HepG2 (cell line): Measurements from ENCODE around the gene MYOCOS. TPM values are rescaled to one million over a fixed set of nuclear protein-coding genes. Genes with fewer than 3 reads are reported as not detected.

Experiments
- ATAC-seq: fragments of 200-7000 bp; cut with Tn5 transposase; 3 replicates; pipeline ENCODE4 v1.9.1; 2020; ENCODE audit warnings: mild to moderate bottlenecking, moderate library complexity
- BruUV-seq: library from RNA; stranded (reverse); fragments of 400-500 nt; replicated peaks from 2 replicates; lab custom pipeline; 2021; lab: Mats Ljungman, UMichigan
- CTCF ChIA-PET: fragments of 300-600 bp; formaldehyde crosslinking; extraction: SDS; loops from one replicate; lab custom pipeline; 2021; ENCODE audit warnings: low total read pairs, inconsistent platforms, low intra/inter-chr PET ratio; lab: Yijun Ruan, JAX
- POLR2A ChIA-PET: fragments of 350-600 bp; sonication (Branson Sonifier 250); formaldehyde crosslinking; loops from one replicate; lab custom pipeline; 2020; ENCODE audit warnings: antibody characterized with exemption, inconsistent platforms; lab: Yijun Ruan, JAX
- DNase-seq: peaks from one replicate; pipeline ENCODE4 v3.0.0-alpha.2; 2015; ENCODE audit warnings: low spot score
- FAIRE-seq: peaks from 3 replicates; lab custom pipeline; 2011; peaks lifted over from hg19 to GRCh38; lab: Jason Lieb, UNC
- H2AFZ ChIP-seq: one replicate; pipeline ENCODE4 v1.6.1; 2011; ENCODE audit warnings: low read length, inconsistent platforms
- H3K27ac ChIP-seq: fragments of 300-600 bp; 3 replicates; pipeline ENCODE4 v1.8.0; 2011; ENCODE audit warnings: mixed run types, mild to moderate bottlenecking, mixed read lengths, low read length, inconsistent platforms; ENCODE audit not compliant: insufficient read depth; ENCODE audit errors: extremely low read length
- H3K27me3 ChIP-seq, 2 experiments: fragments of 200-600 bp in 1 of 2; 2 replicates in 1 of 2; 3 replicates in 1 of 2; pipeline versions ENCODE4 v1.6.0 to v1.8.0; 2011; ENCODE audit warnings: low read length in 2 of 2, mild to moderate bottlenecking in 2 of 2, moderate library complexity in 2 of 2, inconsistent platforms in 1 of 2; ENCODE audit not compliant: insufficient read depth in 2 of 2, control insufficient read depth in 1 of 2
- H3K36me3 ChIP-seq, 2 experiments: fragments of 200-600 bp in 1 of 2; replicated peaks in 1 of 2; 2 replicates in 1 of 2; 3 replicates in 1 of 2; pipeline versions ENCODE4 v1.5.1 to v1.8.0; 2011; ENCODE audit warnings: low read length in 2 of 2, inconsistent platforms in 1 of 2; ENCODE audit not compliant: insufficient read depth in 2 of 2, control insufficient read depth in 1 of 2
- H3K4me1 ChIP-seq: 2 replicates; pipeline ENCODE4 v1.5.1; 2012; ENCODE audit warnings: low read length, inconsistent platforms; ENCODE audit not compliant: insufficient read depth
- H3K4me2 ChIP-seq: 2 replicates; pipeline ENCODE4 v1.6.0; 2011; ENCODE audit warnings: low read depth, low read length, inconsistent platforms
- H3K4me3 ChIP-seq, 3 experiments: fragments of 200-600 bp in 1 of 3; sonication (generic), shearing (Covaris generic) in 1 of 3; replicated peaks in 1 of 3; 2 replicates each; pipeline ENCODE4 v1.5.1; 2011 to 2016; ENCODE audit warnings: low read length in 3 of 3, inconsistent platforms in 2 of 3, low read depth in 2 of 3, mild to moderate bottlenecking in 2 of 3, control low read depth in 1 of 3, mixed read lengths in 1 of 3; ENCODE audit not compliant: insufficient read depth in 1 of 3
- H3K79me2 ChIP-seq: one replicate; pipeline ENCODE4 v1.6.1; 2011; ENCODE audit warnings: low read length, inconsistent platforms; ENCODE audit not compliant: insufficient read depth
- H3K9ac ChIP-seq: 2 replicates; pipeline ENCODE4 v1.6.0; 2011; ENCODE audit warnings: mild to moderate bottlenecking, low read depth, low read length, inconsistent platforms; ENCODE audit not compliant: insufficient read depth
- H3K9me3 ChIP-seq: 2 replicates; pipeline ENCODE4 v1.5.1; 2012; ENCODE audit warnings: mild to moderate bottlenecking, low read length
- H4K20me1 ChIP-seq: 2 replicates; pipeline ENCODE4 v1.6.0; 2011; ENCODE audit warnings: inconsistent platforms, mild to moderate bottlenecking, low read length, moderate library complexity; ENCODE audit not compliant: insufficient read depth
- EHMT2 ChIP-seq: fragments of 200-600 bp; sonication (generic); IDR thresholded peaks from 2 replicates; pipeline ENCODE4 v1.7.0; 2017; ENCODE audit warnings: antibody characterized with exemption, low read depth, low read length, borderline replicate concordance
- GABPB1 ChIP-seq: IDR thresholded peaks from 2 replicates; pipeline ENCODE4 v1.6.1; 2016; ENCODE audit warnings: mild to moderate bottlenecking, missing genetic modification reagents, moderate library complexity, missing compliant biosample characterization
- HMGA1 ChIP-seq: sonication (generic); formaldehyde crosslinking; conservative IDR thresholded peaks from 2 replicates; pipeline ENCODE4 v1.4.0; 2020; ENCODE audit warnings: missing genetic modification reagents
- KDM2A ChIP-seq: sonication (generic); formaldehyde crosslinking; IDR thresholded peaks from 2 replicates; pipeline ENCODE4 v1.4.0; 2020; ENCODE audit warnings: low read depth, missing genetic modification reagents, borderline replicate concordance
- MATR3 ChIP-seq: sonication (generic); formaldehyde crosslinking; IDR thresholded peaks from 2 replicates; pipeline ENCODE4 v1.4.0; 2020; ENCODE audit warnings: missing genetic modification reagents
- REL ChIP-seq: sonication (generic); formaldehyde crosslinking; conservative IDR thresholded peaks from 2 replicates; pipeline ENCODE4 v1.8.0; 2022; ENCODE audit warnings: mild to moderate bottlenecking, missing genetic modification reagents, moderate library complexity
- SAP130 ChIP-seq: IDR thresholded peaks from 2 replicates; pipeline ENCODE4 v1.6.1; 2016; ENCODE audit warnings: low read depth
- TEAD2 ChIP-seq: sonication (generic); formaldehyde crosslinking; IDR thresholded peaks from 2 replicates; pipeline ENCODE4 v1.9.0; 2021; ENCODE audit warnings: missing genetic modification reagents
- UBTF ChIP-seq: sonication (generic); formaldehyde crosslinking; IDR thresholded peaks from 2 replicates; pipeline ENCODE4 v1.4.0; 2020; ENCODE audit warnings: mild to moderate bottlenecking, missing genetic modification reagents
- ZBTB21 ChIP-seq: sonication (generic); formaldehyde crosslinking; IDR thresholded peaks from 2 replicates; pipeline ENCODE4 v1.4.0; 2020; ENCODE audit warnings: missing genetic modification reagents
- ZNF563 ChIP-seq: sonication (generic); formaldehyde crosslinking; IDR thresholded peaks from 2 replicates; pipeline ENCODE4 v1.8.0; 2022; ENCODE audit warnings: mild to moderate bottlenecking, moderate library complexity, missing genetic modification reagents
- ZNF609 ChIP-seq: sonication (generic); formaldehyde crosslinking; IDR thresholded peaks from 2 replicates; pipeline ENCODE4 v1.4.0; 2020; ENCODE audit warnings: mild to moderate bottlenecking, missing genetic modification reagents, borderline replicate concordance
- ZNF713 ChIP-seq: sonication (generic); formaldehyde crosslinking; IDR thresholded peaks from 2 replicates; pipeline ENCODE4 v1.4.0; 2020; ENCODE audit warnings: mild to moderate bottlenecking, missing genetic modification reagents
- WGBS: methylation state at CpG from one replicate; pipeline ENCODE4 v1.1.6; 2017; ENCODE audit warnings: low lambda C conversion rate; 5-methylcytosine and 5-hydroxymethylcytosine counted together
- in situ Hi-C: cut with HindIII; loops from 2 replicates; pipeline ENCODE4 v1.10.0; 2017; ENCODE audit warnings: low pct_unique_long_range_greater_than_20kb; ENCODE audit not compliant: extremely low pct_ligation_motif_present
- intact Hi-C: fragments of 100-400 bp; cut with micrococcal nuclease; formaldehyde crosslinking; loops from one replicate; pipeline ENCODE4 v1.10.0; 2022; ENCODE audit not compliant: unreplicated experiment
- polyA plus RNA-seq, 8 experiments: library from polyadenylated mRNA; depleted of rRNA in 3 of 8; stranded (reverse) in 7 of 8; unstranded in 1 of 8; fragments of >200 nt; fragmentation: Illumina TruSeq in 4 of 8; extraction: Trizol in 4 of 8; gene quantifications; 2 replicates each; pipeline versions ENCODE4 v1.2.1 to v1.2.3, GENCODE V29; 2011 to 2016; ENCODE audit warnings: low read depth in 4 of 8, missing spikeins in 1 of 8, mixed read lengths in 1 of 8; ENCODE audit not compliant: insufficient read depth in 1 of 8
- total RNA-seq, 5 experiments: library from RNA; depleted of rRNA; stranded (reverse); fragments of >200 nt; fragmentation: Illumina TruSeq; extraction: Trizol; gene quantifications; 2 replicates each; pipeline ENCODE4 v1.2.3, GENCODE V29; 2016; ENCODE audit warnings: low read depth in 1 of 5
- TF ChIP-seq, protein P1 (sequence below): sonication (generic); formaldehyde crosslinking; IDR thresholded peaks from 2 replicates; pipeline ENCODE4 v1.5.0; 2020; ENCODE audit warnings: mild to moderate bottlenecking, missing genetic modification reagents, moderate library complexity

MYOCOS gene
- total and polyA plus RNA-seq, 2 of the 13 experiments (the other 11 are each of a cell fraction or from before 2014, with no cell fraction given): not detected

DNA sequence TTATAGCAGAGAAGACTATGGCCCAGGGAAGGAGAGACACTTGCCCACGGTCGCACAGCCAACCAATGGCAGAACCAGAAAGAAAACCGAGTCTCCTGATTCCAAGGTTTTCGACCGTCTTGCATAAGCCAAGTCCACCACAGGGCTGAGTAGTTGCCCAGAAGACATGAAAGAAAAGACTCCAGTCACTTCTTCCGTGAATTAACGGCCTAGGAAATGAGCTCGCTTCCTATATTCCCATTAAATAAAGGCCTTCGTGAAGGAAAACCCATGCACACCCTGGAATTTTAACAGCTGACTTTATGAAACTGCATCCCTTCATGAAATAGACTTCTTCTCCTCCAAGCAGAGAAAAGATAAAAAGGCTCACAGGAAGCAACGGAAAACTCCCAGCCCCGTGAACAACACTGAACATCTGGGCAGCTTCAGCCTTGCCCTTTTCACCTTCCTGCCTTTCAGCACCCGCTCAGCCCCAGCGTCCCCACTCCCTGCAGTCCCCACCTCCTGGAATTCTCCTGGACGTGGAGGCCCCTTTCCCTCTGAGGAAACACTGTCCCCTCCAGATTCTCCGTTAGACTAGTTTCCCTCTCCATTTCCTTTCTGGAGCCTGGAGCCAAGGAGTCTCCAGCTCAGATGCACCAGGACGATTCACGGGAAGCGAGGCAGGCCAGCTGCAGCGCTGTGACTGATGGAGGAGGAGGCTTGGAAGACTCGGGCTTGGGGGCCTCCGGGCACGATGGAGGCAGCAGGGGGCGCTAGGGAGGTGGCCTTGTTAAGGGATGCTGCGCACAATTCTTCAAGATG lies 33.1 kb downstream of the MYOCOS start:
- POLR2A ChIA-PET: no interaction called here
- no peaks in the 10 kb centered on the region for H3K9me3 ChIP-seq
- H3K9ac ChIP-seq: no peak overlapping the region
- H3K27ac ChIP-seq: no peak overlapping the region
- in situ Hi-C loops (no loop called here), intact Hi-C loops (loop anchor here (2.0 kb wide), 1 partner anchor 64 kb away; no protein-coding TSS in a partner anchor)
- H3K79me2 ChIP-seq: no peaks in the 10 kb centered on the region
- 37% methylated on average over 18 of the region's 24 CpGs for WGBS
- peak overlapping the region in 1 of 3 experiments; percentile 27; a peak in 1 of 6 replicates for H3K4me3 ChIP-seq
- peak overlapping the region; percentile 49 for H3K4me2 ChIP-seq
- peak; percentile 86 for ATAC-seq
- FAIRE-seq: no peak
- H4K20me1 ChIP-seq: no peaks in the 10 kb centered on the region
- CTCF ChIA-PET: interaction anchor here (1.8 kb wide), 1 partner anchor 60 kb away, joined by 9 read pairs; no protein-coding TSS in a partner anchor
- no TSS peak for BruUV-seq
- H3K4me1 ChIP-seq: peaks cover 20% of the 10 kb centered on the region
- peak; percentile 18 for DNase-seq
- H3K36me3 ChIP-seq: no peaks in the 10 kb centered on the region
- peaks cover 1 to 5% of the 10 kb centered on the region in 2 experiments; a peak in 3 of 5 replicates for H3K27me3 ChIP-seq
- no peak overlapping the region for H2AFZ ChIP-seq
- TF ChIP-seq HMGA1 (CRISPR knock-in tag) (no peak), KDM2A (0 out of 2 replicates have a peak, but pooled peaks have one; percentile 26), ZNF609 (CRISPR knock-in tag) (no peak), GABPB1 (peak; percentile 13; the same call in 1 of the 2 replicates), ZBTB21 (CRISPR knock-in tag) (no peak), ZNF713 (CRISPR knock-in tag) (no peak), EHMT2 (no peak), UBTF (CRISPR knock-in tag) (peak; percentile 25; the same call in 1 of the 2 replicates), TEAD2 (CRISPR knock-in tag) (no peak), REL (CRISPR knock-in tag) (no peak), MATR3 (CRISPR knock-in tag) (no peak), SAP130 (CRISPR knock-in tag) (0 out of 2 replicates have a peak, but pooled peaks have one; percentile 12), ZNF563 (CRISPR knock-in tag) (no peak)
- TF ChIP-seq, protein P1, sequence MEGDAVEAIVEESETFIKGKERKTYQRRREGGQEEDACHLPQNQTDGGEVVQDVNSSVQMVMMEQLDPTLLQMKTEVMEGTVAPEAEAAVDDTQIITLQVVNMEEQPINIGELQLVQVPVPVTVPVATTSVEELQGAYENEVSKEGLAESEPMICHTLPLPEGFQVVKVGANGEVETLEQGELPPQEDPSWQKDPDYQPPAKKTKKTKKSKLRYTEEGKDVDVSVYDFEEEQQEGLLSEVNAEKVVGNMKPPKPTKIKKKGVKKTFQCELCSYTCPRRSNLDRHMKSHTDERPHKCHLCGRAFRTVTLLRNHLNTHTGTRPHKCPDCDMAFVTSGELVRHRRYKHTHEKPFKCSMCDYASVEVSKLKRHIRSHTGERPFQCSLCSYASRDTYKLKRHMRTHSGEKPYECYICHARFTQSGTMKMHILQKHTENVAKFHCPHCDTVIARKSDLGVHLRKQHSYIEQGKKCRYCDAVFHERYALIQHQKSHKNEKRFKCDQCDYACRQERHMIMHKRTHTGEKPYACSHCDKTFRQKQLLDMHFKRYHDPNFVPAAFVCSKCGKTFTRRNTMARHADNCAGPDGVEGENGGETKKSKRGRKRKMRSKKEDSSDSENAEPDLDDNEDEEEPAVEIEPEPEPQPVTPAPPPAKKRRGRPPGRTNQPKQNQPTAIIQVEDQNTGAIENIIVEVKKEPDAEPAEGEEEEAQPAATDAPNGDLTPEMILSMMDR (CRISPR knock-in tag): peak; percentile 79
